ENCODE measurements around the gene DIAPH3. TPM values are rescaled to one million over a fixed set of nuclear protein-coding genes. Genes with fewer than 3 reads are reported as not detected.

Gene DIAPH3
- total RNA-seq, 2 experiments from 2014 or later: 20.0 to 21.0 TPM

- Mint-ChIP-seq H3K27me3 (no peaks in the 10 kb centered on the region), H3K36me3 (no peaks in the 10 kb centered on the region), H3K4me3 (no peak overlapping the region), H3K27ac (no peak overlapping the region), H3K4me1 (no peaks in the 10 kb centered on the region), H3K9me3 (no peaks in the 10 kb centered on the region)
- no peak for DNase-seq
Measured at GRCh38 chr13:59771272-59771671, 392.5 kb downstream of the DIAPH3 start.

- DNase-seq: no peak
- Mint-ChIP-seq H3K27ac (no peak overlapping the region), H3K4me3 (no peak overlapping the region), H3K27me3 (no peaks in the 10 kb centered on the region), H3K36me3 (no peaks in the 10 kb centered on the region), H3K4me1 (no peaks in the 10 kb centered on the region), H3K9me3 (no peaks in the 10 kb centered on the region)
Measured at GRCh38 chr13:59770451-59770850, 393.3 kb downstream of the DIAPH3 start.

- Mint-ChIP-seq H3K36me3 (no peaks in the 10 kb centered on the region), H3K4me1 (no peaks in the 10 kb centered on the region), H3K27me3 (no peaks in the 10 kb centered on the region), H3K27ac (no peak overlapping the region), H3K9me3 (no peaks in the 10 kb centered on the region), H3K4me3 (no peak overlapping the region)
- no peak for DNase-seq
Measured at GRCh38 chr13:59766236-59766635, 397.5 kb downstream of the DIAPH3 start.

DNA sequence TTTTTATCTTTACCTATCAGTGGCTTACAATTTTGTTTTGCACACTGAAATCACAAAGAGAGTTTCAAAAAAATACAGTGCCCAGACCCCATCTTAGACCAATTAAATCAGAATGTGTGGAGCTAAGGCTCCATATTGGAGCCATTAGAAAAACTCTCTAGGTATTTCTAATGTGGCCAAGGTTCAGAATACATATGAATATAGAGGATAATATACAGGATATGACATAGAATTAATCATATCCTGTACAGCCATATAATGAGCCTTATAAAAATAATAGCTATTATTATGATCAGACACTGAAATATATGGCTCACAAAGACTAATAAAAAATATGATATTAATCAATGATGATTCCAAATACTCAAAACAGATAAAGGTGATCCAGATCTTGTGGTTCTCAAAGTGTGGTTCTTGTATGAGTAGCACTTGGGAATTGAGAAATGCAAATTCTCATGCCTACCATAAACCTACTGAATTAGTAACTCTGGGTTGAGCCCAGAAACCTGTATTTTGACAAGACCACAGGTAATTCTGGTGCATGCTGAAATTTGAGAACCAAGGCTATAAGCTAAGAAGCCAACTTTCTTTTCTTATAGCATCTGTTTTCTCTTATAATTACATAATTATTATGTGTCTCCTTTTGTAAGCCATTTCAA lies 408.0 kb downstream of the DIAPH3 start:
- H3K27ac Mint-ChIP-seq: no peak overlapping the region
- H3K9me3 Mint-ChIP-seq: no peaks in the 10 kb centered on the region
- no peak for DNase-seq
- H3K4me1 Mint-ChIP-seq: no peaks in the 10 kb centered on the region
- peaks cover 7% of the 10 kb centered on the region for H3K27me3 Mint-ChIP-seq
- no peaks in the 10 kb centered on the region for H3K36me3 Mint-ChIP-seq
- no peak overlapping the region for H3K4me3 Mint-ChIP-seq

GRCh38 chr13:59754411-59754810 lies 409.3 kb downstream of the DIAPH3 start:
- H3K36me3 Mint-ChIP-seq: no peaks in the 10 kb centered on the region
- H3K4me3 Mint-ChIP-seq: no peak overlapping the region
- peaks cover 7% of the 10 kb centered on the region for H3K27me3 Mint-ChIP-seq
- H3K27ac Mint-ChIP-seq: no peak overlapping the region
- no peaks in the 10 kb centered on the region for H3K9me3 Mint-ChIP-seq
- H3K4me1 Mint-ChIP-seq: no peaks in the 10 kb centered on the region
- no peak for DNase-seq

- Mint-ChIP-seq H3K27me3 (peaks cover 7% of the 10 kb centered on the region), H3K36me3 (no peaks in the 10 kb centered on the region), H3K27ac (no peak overlapping the region), H3K4me3 (no peak overlapping the region), H3K4me1 (no peaks in the 10 kb centered on the region), H3K9me3 (no peaks in the 10 kb centered on the region)
- no peak for DNase-seq
Measured at GRCh38 chr13:59750860-59751259, 412.9 kb downstream of the DIAPH3 start.

GRCh38 chr13:59748046-59748445 lies 415.7 kb downstream of the DIAPH3 start:
- no peak overlapping the region for H3K27ac Mint-ChIP-seq
- H3K4me1 Mint-ChIP-seq: no peaks in the 10 kb centered on the region
- no peaks in the 10 kb centered on the region for H3K36me3 Mint-ChIP-seq
- DNase-seq: no peak
- no peaks in the 10 kb centered on the region for H3K27me3 Mint-ChIP-seq
- no peak overlapping the region for H3K4me3 Mint-ChIP-seq
- no peaks in the 10 kb centered on the region for H3K9me3 Mint-ChIP-seq

GRCh38 chr13:59747529-59747928 lies 416.2 kb downstream of the DIAPH3 start:
- Mint-ChIP-seq H3K9me3 (no peaks in the 10 kb centered on the region), H3K4me3 (no peak overlapping the region), H3K36me3 (no peaks in the 10 kb centered on the region), H3K27ac (no peak overlapping the region), H3K27me3 (no peaks in the 10 kb centered on the region), H3K4me1 (no peaks in the 10 kb centered on the region)
- no peak for DNase-seq

- Mint-ChIP-seq H3K4me3 (no peak overlapping the region), H3K9me3 (no peaks in the 10 kb centered on the region), H3K27ac (no peak overlapping the region), H3K36me3 (peaks cover under 1% of the 10 kb centered on the region), H3K4me1 (no peaks in the 10 kb centered on the region), H3K27me3 (no peaks in the 10 kb centered on the region)
- DNase-seq: no peak
Measured at GRCh38 chr13:59746291-59746962, 417.3 kb downstream of the DIAPH3 start.

- H3K36me3 Mint-ChIP-seq: peaks cover 3% of the 10 kb centered on the region
- no peak for DNase-seq
- H3K4me1 Mint-ChIP-seq: no peaks in the 10 kb centered on the region
- H3K9me3 Mint-ChIP-seq: no peaks in the 10 kb centered on the region
- no peak overlapping the region for H3K4me3 Mint-ChIP-seq
- no peaks in the 10 kb centered on the region for H3K27me3 Mint-ChIP-seq
- H3K27ac Mint-ChIP-seq: no peak overlapping the region
Measured at GRCh38 chr13:59745392-59745788, 418.3 kb downstream of the DIAPH3 start.

DNA sequence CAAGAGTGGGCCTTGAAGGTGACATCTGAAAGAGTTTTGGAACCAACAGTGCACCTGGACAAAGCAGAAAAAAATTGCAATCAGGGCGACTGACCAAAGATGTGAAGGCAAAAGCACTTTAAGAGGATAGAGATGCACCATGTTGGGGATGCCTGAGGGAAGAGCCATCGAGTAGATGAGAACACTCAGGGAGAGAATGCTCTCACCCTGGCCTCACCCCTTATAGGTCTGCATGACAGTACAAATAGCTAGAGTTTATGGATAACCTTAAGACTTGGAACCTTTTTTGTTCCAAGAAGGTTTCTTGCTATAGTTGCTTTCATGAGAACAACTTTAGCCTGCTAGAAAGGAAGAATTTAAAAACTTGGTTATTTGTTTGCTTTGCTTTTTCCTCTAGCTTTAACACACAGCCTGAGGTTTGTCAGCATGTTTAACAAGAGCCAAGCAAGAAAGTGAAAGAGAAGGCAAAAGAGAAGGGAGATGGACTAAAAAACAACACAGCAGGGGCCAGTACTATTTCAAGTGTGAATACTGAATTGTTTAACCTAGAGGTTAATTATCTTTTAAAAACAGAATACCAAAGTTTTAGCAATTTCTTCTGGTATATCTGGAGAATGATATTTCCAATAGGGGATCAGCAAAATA lies 418.9 kb downstream of the DIAPH3 start:
- H3K4me3 Mint-ChIP-seq: no peak overlapping the region
- H3K9me3 Mint-ChIP-seq: no peaks in the 10 kb centered on the region
- H3K4me1 Mint-ChIP-seq: no peaks in the 10 kb centered on the region
- H3K27ac Mint-ChIP-seq: no peak overlapping the region
- H3K36me3 Mint-ChIP-seq: peaks cover 3% of the 10 kb centered on the region
- H3K27me3 Mint-ChIP-seq: no peaks in the 10 kb centered on the region
- no peak for DNase-seq

- H3K4me1 Mint-ChIP-seq: no peaks in the 10 kb centered on the region
- H3K4me3 Mint-ChIP-seq: no peak overlapping the region
- no peak for DNase-seq
- H3K9me3 Mint-ChIP-seq: no peaks in the 10 kb centered on the region
- peaks cover 3% of the 10 kb centered on the region for H3K36me3 Mint-ChIP-seq
- H3K27me3 Mint-ChIP-seq: no peaks in the 10 kb centered on the region
- no peak overlapping the region for H3K27ac Mint-ChIP-seq
Measured at GRCh38 chr13:59743195-59743594, 420.5 kb downstream of the DIAPH3 start.

GRCh38 chr13:59742467-59742866 lies 421.3 kb downstream of the DIAPH3 start:
- DNase-seq: no peak
- no peaks in the 10 kb centered on the region for H3K27me3 Mint-ChIP-seq
- no peaks in the 10 kb centered on the region for H3K9me3 Mint-ChIP-seq
- peaks cover 3% of the 10 kb centered on the region for H3K36me3 Mint-ChIP-seq
- H3K4me3 Mint-ChIP-seq: no peak overlapping the region
- H3K27ac Mint-ChIP-seq: no peak overlapping the region
- H3K4me1 Mint-ChIP-seq: no peaks in the 10 kb centered on the region

GRCh38 chr13:59738921-59739320 lies 424.8 kb downstream of the DIAPH3 start:
- no peaks in the 10 kb centered on the region for H3K27me3 Mint-ChIP-seq
- no peak for DNase-seq
- H3K36me3 Mint-ChIP-seq: peaks cover 3% of the 10 kb centered on the region

DNA sequence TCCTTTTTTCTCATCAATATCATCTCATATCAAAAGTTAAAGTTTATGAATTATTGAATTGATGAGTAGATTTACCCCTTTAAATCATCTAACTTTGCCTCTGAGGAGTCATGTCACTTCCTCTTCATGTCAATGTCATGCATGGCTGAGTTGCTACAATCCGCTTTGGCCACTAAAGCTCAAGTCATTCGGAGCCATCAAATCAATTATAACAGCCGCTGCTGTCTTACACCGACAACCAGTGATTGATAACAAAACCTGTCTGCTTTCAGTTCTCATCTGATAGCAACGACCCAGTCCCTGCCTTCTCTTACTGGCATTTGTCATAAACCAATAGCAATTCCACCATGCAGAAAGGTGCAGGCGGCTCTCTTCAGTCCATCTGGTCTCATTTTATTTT lies 429.3 kb downstream of the DIAPH3 start:
- no peak for DNase-seq
- Mint-ChIP-seq H3K4me1 (no peaks in the 10 kb centered on the region), H3K27ac (no peak overlapping the region), H3K27me3 (peaks cover 3% of the 10 kb centered on the region), H3K36me3 (no peaks in the 10 kb centered on the region), H3K4me3 (no peak overlapping the region), H3K9me3 (no peaks in the 10 kb centered on the region)

More at GRCh38 chr13:59738921-59739320, 424.8 kb downstream of the DIAPH3 start:
- H3K27ac Mint-ChIP-seq: no peak overlapping the region
- H3K4me1 Mint-ChIP-seq: no peaks in the 10 kb centered on the region
- H3K4me3 Mint-ChIP-seq: no peak overlapping the region
- no peaks in the 10 kb centered on the region for H3K9me3 Mint-ChIP-seq

- Mint-ChIP-seq H3K4me3 (no peak overlapping the region), H3K36me3 (no peaks in the 10 kb centered on the region), H3K27ac (no peak overlapping the region), H3K9me3 (no peaks in the 10 kb centered on the region), H3K4me1 (no peaks in the 10 kb centered on the region), H3K27me3 (peaks cover 3% of the 10 kb centered on the region)
- DNase-seq: no peak
Measured at GRCh38 chr13:59733744-59734143, 430.0 kb downstream of the DIAPH3 start.

Data from activated naive CD8-positive, alpha-beta T cell treated with anti-CD3 and anti-CD28 coated beads for 36 hours (primary cell).